MCF 10A (cell line): ENCODE results near the gene HLF. TPM values are rescaled to one million over a fixed set of nuclear protein-coding genes. Genes with fewer than 3 reads are reported as not detected.

Experiments used
- BruUV-seq: library from RNA; stranded (reverse); fragments of 400-500 nt; replicated peaks from 2 replicates; lab custom pipeline; 2021; lab: Mats Ljungman, UMichigan
- CTCF ChIA-PET: fragments of 300-600 bp; sonication (Branson Sonifier 250); formaldehyde crosslinking; extraction: SDS; loops from one replicate; lab custom pipeline; 2021; ENCODE audit warnings: antibody characterized with exemption, inconsistent platforms; lab: Yijun Ruan, JAX
- POLR2A ChIA-PET: fragments of 300-600, 350-650 bp; sonication (Branson Sonifier 250); formaldehyde crosslinking; extraction: SDS; loops from one replicate; lab custom pipeline; 2020; ENCODE audit warnings: antibody characterized with exemption, inconsistent platforms; lab: Yijun Ruan, JAX
- DNase-seq: peaks from one replicate; pipeline ENCODE4 v3.0.0-alpha.2; 2018; ENCODE audit not compliant: unreplicated experiment
- H3K27ac Mint-ChIP-seq: one replicate; pipeline ENCODE4 v1.8.0; 2022; ENCODE audit warnings: mild to moderate bottlenecking, low read depth, mixed read lengths; ENCODE audit not compliant: unreplicated experiment
- H3K27me3 Mint-ChIP-seq: one replicate; pipeline ENCODE4 v1.8.0; 2022; ENCODE audit warnings: mixed read lengths; ENCODE audit not compliant: insufficient read depth, unreplicated experiment
- H3K36me3 Mint-ChIP-seq: one replicate; pipeline ENCODE4 v1.8.0; 2022; ENCODE audit warnings: mild to moderate bottlenecking, moderate library complexity, mixed read lengths; ENCODE audit not compliant: insufficient read depth, unreplicated experiment
- H3K4me1 Mint-ChIP-seq: one replicate; pipeline ENCODE4 v1.8.0; 2022; ENCODE audit warnings: mixed read lengths; ENCODE audit not compliant: insufficient read depth, unreplicated experiment
- H3K4me3 Mint-ChIP-seq: one replicate; pipeline ENCODE4 v1.8.0; 2022; ENCODE audit warnings: mild to moderate bottlenecking, moderate library complexity, mixed read lengths; ENCODE audit not compliant: unreplicated experiment
- H3K9me3 Mint-ChIP-seq: one replicate; pipeline ENCODE4 v1.8.0; 2022; ENCODE audit warnings: mixed read lengths; ENCODE audit not compliant: unreplicated experiment
- CTCF ChIP-seq: fragments of 200-600 bp; IDR thresholded peaks from one replicate; pipeline ENCODE4 v1.8.0; 2022; ENCODE audit warnings: antibody characterized with exemption, mild to moderate bottlenecking; ENCODE audit not compliant: unreplicated experiment
- intact Hi-C: fragments of 100-400 bp; cut with micrococcal nuclease; formaldehyde crosslinking; loops from 2 replicates; pipeline ENCODE4 v1.14.1; 2022
- total RNA-seq: library from RNA; stranded (reverse); gene quantifications from 2 replicates; pipeline ENCODE4 v1.2.3, GENCODE V29; 2022

The HLF gene
- total RNA-seq, 1 experiment from 2014 or later: 0.23 TPM

- POLR2A ChIA-PET: no interaction called here
- H3K4me3 Mint-ChIP-seq: no peak overlapping the region
- H3K27me3 Mint-ChIP-seq: no peaks in the 10 kb centered on the region
- H3K9me3 Mint-ChIP-seq: no peaks in the 10 kb centered on the region
- intact Hi-C loops: no loop called here
- no peak overlapping the region for H3K27ac Mint-ChIP-seq
- CTCF ChIA-PET: interaction anchor here (0.6 to 2.1 kb wide), 9 partner anchors 9 to 311 kb away, joined by 3 to 8 read pairs (median 3); no protein-coding TSS in a partner anchor
- H3K36me3 Mint-ChIP-seq: no peaks in the 10 kb centered on the region
- DNase-seq: no peak
- H3K4me1 Mint-ChIP-seq: no peaks in the 10 kb centered on the region
- no peak for TF ChIP-seq CTCF
- no TSS peak for BruUV-seq
Measured at GRCh38 chr17:55303701-55304145, 39.0 kb downstream of the HLF start.

DNA sequence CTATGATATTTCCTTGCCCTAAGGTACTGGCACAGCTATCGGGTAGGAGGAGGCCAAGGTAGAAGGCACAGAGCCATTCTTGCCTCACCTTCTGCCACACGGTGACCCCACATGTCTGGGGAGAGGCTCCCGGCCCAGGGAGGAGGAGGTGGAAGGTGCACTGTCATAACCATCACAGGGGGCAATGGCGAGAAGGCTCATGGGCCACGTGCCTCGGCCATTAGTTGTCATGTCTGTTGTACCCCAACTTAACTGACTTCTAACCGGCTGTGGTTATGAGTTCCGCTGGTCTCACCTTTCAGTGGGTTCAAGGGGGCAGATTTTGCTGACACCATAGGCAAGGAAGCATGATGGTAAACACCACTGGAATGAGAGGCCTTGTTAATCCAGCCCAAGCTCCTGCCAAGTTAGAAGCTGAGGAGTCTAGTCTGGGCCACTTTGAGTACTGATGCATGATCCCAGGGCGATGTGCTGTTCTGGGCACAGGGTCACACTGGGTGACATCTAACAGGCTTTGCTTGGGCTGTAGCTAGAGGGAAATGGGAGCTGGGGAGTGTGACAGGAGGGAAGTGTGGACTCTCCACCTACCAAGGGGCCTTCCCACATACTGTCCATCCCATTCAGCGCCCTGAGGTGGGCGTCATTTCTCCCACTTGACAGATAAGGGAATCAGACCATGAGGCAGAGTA, 39.6 kb downstream of the HLF start:
- H3K27me3 Mint-ChIP-seq: no peaks in the 10 kb centered on the region
- no peak for DNase-seq
- H3K4me3 Mint-ChIP-seq: no peak overlapping the region
- H3K9me3 Mint-ChIP-seq: no peaks in the 10 kb centered on the region
- H3K4me1 Mint-ChIP-seq: no peaks in the 10 kb centered on the region
- no peak overlapping the region for H3K27ac Mint-ChIP-seq
- intact Hi-C loops: no loop called here
- POLR2A ChIA-PET: no interaction called here
- TF ChIP-seq CTCF: no peak
- H3K36me3 Mint-ChIP-seq: no peaks in the 10 kb centered on the region
- CTCF ChIA-PET: interaction anchor here (0.6 to 2.1 kb wide), 7 partner anchors 10 to 889 kb away, joined by 3 to 19 read pairs (median 4); no protein-coding TSS in a partner anchor
- BruUV-seq: no TSS peak

- CTCF ChIA-PET: interaction anchor here (0.6 to 1.7 kb wide), 3 partner anchors 217 to 312 kb away, joined by 4 to 19 read pairs (median 4); no protein-coding TSS in a partner anchor
- Mint-ChIP-seq H3K4me1 (no peaks in the 10 kb centered on the region), H3K27ac (no peak overlapping the region), H3K27me3 (no peaks in the 10 kb centered on the region), H3K36me3 (no peaks in the 10 kb centered on the region), H3K4me3 (no peak overlapping the region), H3K9me3 (no peaks in the 10 kb centered on the region)
- no TSS peak for BruUV-seq
- no peak for DNase-seq
- intact Hi-C loops: no loop called here
- no peak for TF ChIP-seq CTCF
- POLR2A ChIA-PET: interaction anchor here (0.6 kb wide), 1 partner anchor 87 kb away, joined by 3 read pairs; no protein-coding TSS in a partner anchor
Measured at GRCh38 chr17:55305321-55306087, 40.7 kb downstream of the HLF start.

GRCh38 chr17:55307879-55308278, 43.1 kb downstream of the HLF start:
- POLR2A ChIA-PET: no interaction called here
- H3K4me3 Mint-ChIP-seq: no peak overlapping the region

More at GRCh38 chr17:55307879-55308278, 43.1 kb downstream of the HLF start:
- intact Hi-C loops: no loop called here
- Mint-ChIP-seq H3K36me3 (no peaks in the 10 kb centered on the region), H3K9me3 (no peaks in the 10 kb centered on the region), H3K27me3 (no peaks in the 10 kb centered on the region), H3K4me1 (no peaks in the 10 kb centered on the region), H3K27ac (no peak overlapping the region)
- no peak for TF ChIP-seq CTCF
- CTCF ChIA-PET: interaction anchor here (1.0 kb wide), 1 partner anchor 23 kb away, joined by 3 read pairs; no protein-coding TSS in a partner anchor
- no peak for DNase-seq
- no TSS peak for BruUV-seq
